ENCODE measurements around the gene NDUFA11. TPM values are rescaled to one million over a fixed set of nuclear protein-coding genes. Genes with fewer than 3 reads are reported as not detected.

The NDUFA11 gene
- total and polyA plus RNA-seq, 11 donors = 388 to 945 (median 491) TPM

GRCh38 chr19:5865772-5866171 lies 37.8 kb downstream of the NDUFA11 start:
- Histone ChIP-seq H3K4me3 (no peak overlapping the region), H3K4me1 (no peaks in the 10 kb centered on the region), H3K9me3 (no peaks in the 10 kb centered on the region), H3K27ac (no peak overlapping the region), H3K27me3 (no peaks in the 10 kb centered on the region), H3K36me3 (no peaks in the 10 kb centered on the region)
- ATAC-seq (no peak), DNase-seq (no peak)
- WGBS, 4 donors = 81 to 87% (median 84%) methylated on average over 11 of the region's 11 CpGs
- intact Hi-C loops (cut with DNase I) = no loop called here
- TF ChIP-seq, protein P1, sequence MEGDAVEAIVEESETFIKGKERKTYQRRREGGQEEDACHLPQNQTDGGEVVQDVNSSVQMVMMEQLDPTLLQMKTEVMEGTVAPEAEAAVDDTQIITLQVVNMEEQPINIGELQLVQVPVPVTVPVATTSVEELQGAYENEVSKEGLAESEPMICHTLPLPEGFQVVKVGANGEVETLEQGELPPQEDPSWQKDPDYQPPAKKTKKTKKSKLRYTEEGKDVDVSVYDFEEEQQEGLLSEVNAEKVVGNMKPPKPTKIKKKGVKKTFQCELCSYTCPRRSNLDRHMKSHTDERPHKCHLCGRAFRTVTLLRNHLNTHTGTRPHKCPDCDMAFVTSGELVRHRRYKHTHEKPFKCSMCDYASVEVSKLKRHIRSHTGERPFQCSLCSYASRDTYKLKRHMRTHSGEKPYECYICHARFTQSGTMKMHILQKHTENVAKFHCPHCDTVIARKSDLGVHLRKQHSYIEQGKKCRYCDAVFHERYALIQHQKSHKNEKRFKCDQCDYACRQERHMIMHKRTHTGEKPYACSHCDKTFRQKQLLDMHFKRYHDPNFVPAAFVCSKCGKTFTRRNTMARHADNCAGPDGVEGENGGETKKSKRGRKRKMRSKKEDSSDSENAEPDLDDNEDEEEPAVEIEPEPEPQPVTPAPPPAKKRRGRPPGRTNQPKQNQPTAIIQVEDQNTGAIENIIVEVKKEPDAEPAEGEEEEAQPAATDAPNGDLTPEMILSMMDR (IDR thresholded peaks at IDR 0.05) = no peak
- no peak for TF ChIP-seq POLR2A (IDR thresholded peaks at IDR 0.05)

GRCh38 chr19:5864725-5865486 lies 38.7 kb downstream of the NDUFA11 start:
- WGBS, 4 donors = 78 to 88% (median 81%) methylated on average over 14 of the region's 14 CpGs
- Histone ChIP-seq H3K9me3 (no peaks in the 10 kb centered on the region), H3K4me1 (no peaks in the 10 kb centered on the region), H3K27me3 (no peaks in the 10 kb centered on the region), H3K36me3 (no peaks in the 10 kb centered on the region), H3K27ac (no peak overlapping the region), H3K4me3 (no peak overlapping the region)
- TF ChIP-seq, protein P1 (IDR thresholded peaks at IDR 0.05) = peak in 1 of 12 donors; percentile 6
- TF ChIP-seq POLR2A (IDR thresholded peaks at IDR 0.05) = no peak
- intact Hi-C loops (cut with DNase I) = no loop called here
- ATAC-seq (no peak), DNase-seq (no peak)

DNA sequence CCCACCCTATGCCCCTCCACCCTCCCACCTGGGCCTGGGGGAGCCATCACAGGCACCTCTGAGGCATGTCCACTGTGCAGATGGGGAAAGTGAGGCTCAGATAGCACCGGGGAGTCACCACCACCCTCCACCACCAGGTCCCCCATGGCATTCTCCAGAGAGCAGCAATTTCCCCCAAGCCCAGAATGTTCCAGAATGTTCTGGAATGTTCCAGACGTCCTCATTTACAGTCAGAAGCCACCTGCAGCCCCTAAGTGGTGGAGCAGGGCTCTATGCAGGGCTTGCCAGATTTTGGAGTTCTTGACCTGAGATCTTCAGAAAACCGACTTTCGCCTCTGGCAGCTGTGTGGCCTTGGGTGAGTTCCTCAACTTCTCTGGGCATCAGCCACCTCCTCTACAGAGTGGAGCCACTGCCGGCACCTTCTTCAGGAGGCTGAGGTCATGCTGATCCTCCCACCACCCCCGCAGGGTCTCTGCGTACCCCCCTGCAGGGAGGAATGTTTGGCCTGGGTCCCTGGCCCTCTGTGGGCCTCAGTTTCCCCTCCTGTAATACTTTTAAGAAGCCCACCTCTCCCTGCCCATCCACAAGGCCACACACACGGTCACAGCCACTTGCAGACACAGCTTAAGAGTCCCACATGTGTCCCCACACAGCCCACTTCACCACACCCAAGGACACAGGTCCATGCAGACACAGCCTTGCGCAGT lies 39.4 kb downstream of the NDUFA11 start:
- intact Hi-C loops (cut with DNase I) = no loop called here
- no peak overlapping the region for H3K4me3 ChIP-seq
- WGBS, 4 donors = 73 to 87% (median 83%) methylated on average over 6 to 9 of the region's 9 CpGs
- H3K36me3 ChIP-seq = no peaks in the 10 kb centered on the region
- H3K9me3 ChIP-seq = no peaks in the 10 kb centered on the region
- DNase-seq = no peak
- H3K27me3 ChIP-seq = no peaks in the 10 kb centered on the region
- no peak for TF ChIP-seq POLR2A (IDR thresholded peaks at IDR 0.05)
- TF ChIP-seq, protein P1 (IDR thresholded peaks at IDR 0.05) = no peak
- H3K27ac ChIP-seq = no peak overlapping the region
- no peak for ATAC-seq
- H3K4me1 ChIP-seq = no peaks in the 10 kb centered on the region

GRCh38 chr19:5863030-5863665 lies 40.4 kb downstream of the NDUFA11 start:
- DNase-seq (no peak), ATAC-seq (no peak)
- Histone ChIP-seq H3K9me3 (no peaks in the 10 kb centered on the region), H3K36me3 (no peaks in the 10 kb centered on the region), H3K4me3 (no peak overlapping the region), H3K4me1 (no peaks in the 10 kb centered on the region), H3K27me3 (no peaks in the 10 kb centered on the region), H3K27ac (no peak overlapping the region)
- no peak for TF ChIP-seq POLR2A (IDR thresholded peaks at IDR 0.05)
- TF ChIP-seq, protein P1 (IDR thresholded peaks at IDR 0.05) = no peak
- 63 to 87% (median 73%) methylated on average over 9 to 11 of the region's 11 CpGs for WGBS, 4 donors
- intact Hi-C loops (cut with DNase I) = no loop called here

Measured in heart left ventricle (tissue), 16 donors.